ENCODE results near the gene SRGAP3. TPM values are rescaled to one million over a fixed set of nuclear protein-coding genes. Genes with fewer than 3 reads are reported as not detected.

The SRGAP3 gene
- total and polyA plus RNA-seq, 10 of the 15 experiments (the other 5 are each of a cell fraction or from before 2014, with no cell fraction given): 0.32 to 1.7 (median 0.99) TPM

DNA sequence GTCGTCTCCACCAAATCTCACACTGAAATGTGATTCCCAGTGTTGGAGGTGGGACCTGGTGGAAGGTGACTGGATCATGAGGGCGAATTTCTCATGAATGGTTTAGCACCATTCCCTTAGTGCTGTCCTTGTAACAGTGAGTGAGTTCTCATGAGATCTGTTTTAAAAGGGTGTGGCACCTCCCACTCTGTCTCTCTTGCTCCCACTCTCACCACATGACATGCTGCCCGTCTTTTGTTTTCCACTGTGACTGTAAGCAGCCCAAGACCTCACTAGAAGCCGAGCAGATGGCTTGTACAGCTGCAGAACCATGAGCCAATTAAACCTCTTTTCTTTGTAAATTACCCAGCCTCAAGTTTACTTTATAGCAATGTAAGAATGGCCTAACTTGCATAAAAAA is 307.3 kb downstream of the SRGAP3 start:
- in situ Hi-C loops (cut with MboI) (no loop called here), intact Hi-C loops (cut with micrococcal nuclease; ENCODE audit: unreplicated experiment) (no loop called here)
- Histone ChIP-seq H2AFZ (ENCODE audit: control insufficient read depth, low read depth, low read length) (no peak overlapping the region), H3K27me3 (replicated peaks in 1 of 2; ENCODE audit: control insufficient read depth in 2 of 2, insufficient read depth in 2 of 2, low read length in 1 of 2) (no peaks in the 10 kb centered on the region), H3K4me3 (no peak overlapping the region), H3K36me3 (ENCODE audit: control insufficient read depth in 2 of 2, insufficient read depth in 2 of 2, low read length in 1 of 2) (peaks cover 4 to 21% of the 10 kb centered on the region in 2 experiments), H3K27ac (ENCODE audit: control insufficient read depth, insufficient read depth) (no peak overlapping the region), H3K4me2 (ENCODE audit: control insufficient read depth, insufficient read depth) (no peak overlapping the region), H3K9ac (ENCODE audit: control insufficient read depth, insufficient read depth, low read length) (no peak overlapping the region), H4K20me1 (ENCODE audit: control insufficient read depth, insufficient read depth) (no peaks in the 10 kb centered on the region), H3K4me1 (ENCODE audit: control insufficient read depth, insufficient read depth, low read length) (no peaks in the 10 kb centered on the region), H3K79me2 (ENCODE audit: control insufficient read depth, insufficient read depth, low read length) (no peaks in the 10 kb centered on the region), H3K9me3 (replicated peaks; ENCODE audit: control insufficient read depth, insufficient read depth, low read length) (no peaks in the 10 kb centered on the region; the same call in 2 of the 3 replicates)
- ChIA-PET POLR2A (interaction anchor here (0.6 kb wide), 1 partner anchor 1134 kb away, joined by 5 read pairs; no protein-coding TSS in a partner anchor), RAD21 (ENCODE audit: unreplicated experiment) (no interaction called here), CTCF (interaction anchor here (1.2 kb wide), 1 partner anchor 46 kb away, joined by 4 read pairs; no protein-coding TSS in a partner anchor), SMC1A (ENCODE audit: uncharacterized antibody, unreplicated experiment) (interaction anchor here (0.5 to 1.1 kb wide), 2 partner anchors 11 to 1867 kb away, joined by 3 read pairs; no protein-coding TSS in a partner anchor)
- no peak for TF ChIP-seq ZNF384 (IDR thresholded peaks at IDR 0.05; ENCODE audit: borderline replicate concordance, low read depth, low read length)
- no peak for TF ChIP-seq ZNF274 (IDR thresholded peaks at IDR 0.05; ENCODE audit: insufficient read depth, insufficient read length)
- TF ChIP-seq HSF1 (IDR thresholded peaks at IDR 0.05; ENCODE audit: low read depth, low read length): no peak
- no peak for TF ChIP-seq NRF1 (conservative IDR thresholded peaks at IDR 0.05; ENCODE audit: low read depth, low read length)
- no peak for TF ChIP-seq YBX1 (IDR thresholded peaks at IDR 0.05)
- no peak for TF ChIP-seq MTA2 (IDR thresholded peaks at IDR 0.05; ENCODE audit: low read depth)
- no peak for TF ChIP-seq NFYA (IDR thresholded peaks at IDR 0.05; ENCODE audit: borderline replicate concordance, low read depth, low read length)
- TF ChIP-seq, protein P1, sequence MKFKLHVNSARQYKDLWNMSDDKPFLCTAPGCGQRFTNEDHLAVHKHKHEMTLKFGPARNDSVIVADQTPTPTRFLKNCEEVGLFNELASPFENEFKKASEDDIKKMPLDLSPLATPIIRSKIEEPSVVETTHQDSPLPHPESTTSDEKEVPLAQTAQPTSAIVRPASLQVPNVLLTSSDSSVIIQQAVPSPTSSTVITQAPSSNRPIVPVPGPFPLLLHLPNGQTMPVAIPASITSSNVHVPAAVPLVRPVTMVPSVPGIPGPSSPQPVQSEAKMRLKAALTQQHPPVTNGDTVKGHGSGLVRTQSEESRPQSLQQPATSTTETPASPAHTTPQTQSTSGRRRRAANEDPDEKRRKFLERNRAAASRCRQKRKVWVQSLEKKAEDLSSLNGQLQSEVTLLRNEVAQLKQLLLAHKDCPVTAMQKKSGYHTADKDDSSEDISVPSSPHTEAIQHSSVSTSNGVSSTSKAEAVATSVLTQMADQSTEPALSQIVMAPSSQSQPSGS (IDR thresholded peaks at IDR 0.05; ENCODE audit: low read length): no peak
- TF ChIP-seq ATF3 (IDR thresholded peaks at IDR 0.05; ENCODE audit: borderline replicate concordance, extremely low read depth, low read depth, low read length): no peak
- TF ChIP-seq STAT3 (IDR thresholded peaks at IDR 0.05; ENCODE audit: low read depth, low read length): no peak
- no peak for TF ChIP-seq RAD51 (IDR thresholded peaks at IDR 0.05)
- TF ChIP-seq, protein P2, sequence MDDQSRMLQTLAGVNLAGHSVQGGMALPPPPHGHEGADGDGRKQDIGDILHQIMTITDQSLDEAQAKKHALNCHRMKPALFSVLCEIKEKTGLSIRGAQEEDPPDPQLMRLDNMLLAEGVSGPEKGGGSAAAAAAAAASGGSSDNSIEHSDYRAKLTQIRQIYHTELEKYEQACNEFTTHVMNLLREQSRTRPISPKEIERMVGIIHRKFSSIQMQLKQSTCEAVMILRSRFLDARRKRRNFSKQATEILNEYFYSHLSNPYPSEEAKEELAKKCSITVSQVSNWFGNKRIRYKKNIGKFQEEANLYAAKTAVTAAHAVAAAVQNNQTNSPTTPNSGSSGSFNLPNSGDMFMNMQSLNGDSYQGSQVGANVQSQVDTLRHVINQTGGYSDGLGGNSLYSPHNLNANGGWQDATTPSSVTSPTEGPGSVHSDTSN (IDR thresholded peaks at IDR 0.05; ENCODE audit: insufficient replicate concordance, low read depth, low read length): no peak
- TF ChIP-seq MEF2A (IDR thresholded peaks at IDR 0.05; ENCODE audit: insufficient read depth, low read depth, low read length): no peak
- no peak for TF ChIP-seq SUZ12 (IDR thresholded peaks at IDR 0.05; ENCODE audit: unreplicated experiment)
- TF ChIP-seq SREBF1 (IDR thresholded peaks at IDR 0.05; ENCODE audit: low read length): no peak
- TF ChIP-seq IRF4 (IDR thresholded peaks at IDR 0.05; ENCODE audit: low read depth, low read length): no peak
- TF ChIP-seq BACH1 (IDR thresholded peaks at IDR 0.05; ENCODE audit: borderline replicate concordance): no peak
- no peak for TF ChIP-seq PAX8 (IDR thresholded peaks at IDR 0.05)
- no peak for TF ChIP-seq ZZZ3 (IDR thresholded peaks at IDR 0.05; ENCODE audit: control insufficient read depth, insufficient read length, low read depth)
- 80% methylated on average over 4 of the region's 4 CpGs for WGBS (ENCODE audit: insufficient coverage, insufficient replicate concordance, low lambda C conversion rate, missing lambda C conversion rate)
- FAIRE-seq: no peak
- no TSS peak for BruUV-seq (replicated peaks)
- no peak for ATAC-seq
- no peak for DNase-seq (ENCODE audit: low read depth, low spot score)
